Measurements from ENCODE around the gene ZNF808. TPM values are rescaled to one million over a fixed set of nuclear protein-coding genes. Genes with fewer than 3 reads are reported as not detected.
"Not testable (repeated sequence)": the region's sequence is repeated elsewhere in the genome, so short reads cannot be mapped to it uniquely, and the experiment has no call there.

ZNF808 gene
- total RNA-seq, 1 experiment from 2014 or later = 19.9 TPM

- DNase-seq (ENCODE audit: low read depth) = not testable (repeated sequence)
Observed at GRCh38 chr19:52593441-52593840, 66.0 kb downstream of the ZNF808 start.

GRCh38 chr19:52599241-52599640 is 71.8 kb downstream of the ZNF808 start:
- DNase-seq (ENCODE audit: low read depth) = no peak

GRCh38 chr19:52600639-52601024 is 73.2 kb downstream of the ZNF808 start:
- no peak for DNase-seq (ENCODE audit: low read depth)

- peak; percentile 91 for DNase-seq (ENCODE audit: low read depth)
Observed at GRCh38 chr19:52601025-52601973, 73.8 kb downstream of the ZNF808 start.

- DNase-seq (ENCODE audit: low read depth) = not testable (repeated sequence)
Observed at GRCh38 chr19:52601974-52602366, 74.5 kb downstream of the ZNF808 start.

- peak; percentile 16 for DNase-seq (ENCODE audit: low read depth)
Observed at GRCh38 chr19:52602941-52603340, 75.5 kb downstream of the ZNF808 start.

- no peak for DNase-seq (ENCODE audit: low read depth)
Observed at GRCh38 chr19:52603558-52604207, 76.2 kb downstream of the ZNF808 start.

Other genes starting within 250 kb of the ZNF808 start
- gene ZNF480, start 230.5 kb upstream of the ZNF808 start, total RNA-seq (2014; rRNA removed; shearing (Covaris generic)) = 10.2 and 13.6 TPM in 2 replicates
- 3.5 and 4.5 TPM in 2 replicates for gene ZNF610, start 191.4 kb upstream of the ZNF808 start, total RNA-seq (2014; rRNA removed; shearing (Covaris generic))
- gene ZNF880, start 157.7 kb upstream of the ZNF808 start, total RNA-seq (2014; rRNA removed; shearing (Covaris generic)) = 16.5 and 17.0 TPM in 2 replicates
- gene ZNF528, start 129.8 kb upstream of the ZNF808 start, total RNA-seq (2014; rRNA removed; shearing (Covaris generic)) = 20.1 and 28.4 TPM in 2 replicates
- gene ZNF534, start 98.5 kb upstream of the ZNF808 start, total RNA-seq (2014; rRNA removed; shearing (Covaris generic)) = not detected in 2 replicates
- 0.30 and 3.7 TPM in 2 replicates for gene ZNF578, start 74.1 kb upstream of the ZNF808 start, total RNA-seq (2014; rRNA removed; shearing (Covaris generic))
- 5.2 and 13.4 TPM in 2 replicates for gene ZNF701, start 42.6 kb downstream of the ZNF808 start, total RNA-seq (2014; rRNA removed; shearing (Covaris generic))
- 27.1 and 54.4 TPM in 2 replicates for gene ZNF83, start 110.7 kb downstream of the ZNF808 start, total RNA-seq (2014; rRNA removed; shearing (Covaris generic))
- 17.2 and 21.1 TPM in 2 replicates for gene ZNF611, start 207.4 kb downstream of the ZNF808 start, total RNA-seq (2014; rRNA removed; shearing (Covaris generic))